Measurements from ENCODE around the gene SPATA31D4. TPM values are rescaled to one million over a fixed set of nuclear protein-coding genes. Genes with fewer than 3 reads are reported as not detected.

The SPATA31D4 gene
- total RNA-seq, 1 experiment from 2014 or later = not detected

DNA sequence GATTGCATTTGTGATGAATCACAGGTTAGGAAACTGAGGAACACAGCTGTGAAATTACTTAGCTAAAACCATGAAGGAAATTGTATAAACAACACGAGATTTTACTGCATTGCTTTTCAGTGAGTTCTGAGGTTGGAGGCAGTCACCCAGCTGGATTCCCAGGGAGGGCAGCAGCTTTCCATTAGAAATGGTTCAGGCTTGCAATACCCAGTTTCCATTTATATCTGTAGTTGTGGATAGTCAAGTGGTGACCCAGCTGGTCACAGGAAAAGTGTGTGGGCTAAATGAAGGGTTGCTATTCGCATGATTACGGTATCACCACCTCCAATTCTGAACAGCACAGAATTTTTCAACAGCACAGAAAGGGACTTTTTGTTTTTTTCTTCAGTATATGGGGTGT lies 34.3 kb upstream of the SPATA31D4 start:
- no TSS peak for BruUV-seq (replicated peaks)
- no peaks in the 10 kb centered on the region for H3K4me1 ChIP-seq (ENCODE audit: insufficient read depth, low read length, poor library complexity, severe bottlenecking)
- no peaks in the 10 kb centered on the region for H3K27me3 ChIP-seq (replicated peaks; ENCODE audit: insufficient read depth, low read depth, low read length, poor library complexity)
- no peak overlapping the region for H3K27ac ChIP-seq (ENCODE audit: low read depth, low read length, poor library complexity, severe bottlenecking)
- intact Hi-C loops (cut with micrococcal nuclease; ENCODE audit: unreplicated experiment) = no loop called here
- H3K36me3 ChIP-seq (ENCODE audit: insufficient read depth, low read length, poor library complexity, severe bottlenecking) = no peaks in the 10 kb centered on the region
- ChIA-PET POLR2A (ENCODE audit: low non-redundant PET) (no interaction called here), CTCF (no interaction called here)
- TF ChIP-seq EZH2 (IDR thresholded peaks at IDR 0.05; ENCODE audit: borderline replicate concordance, low read depth, low read length, poor library complexity, severe bottlenecking) = no peak
- TF ChIP-seq, protein P1, sequence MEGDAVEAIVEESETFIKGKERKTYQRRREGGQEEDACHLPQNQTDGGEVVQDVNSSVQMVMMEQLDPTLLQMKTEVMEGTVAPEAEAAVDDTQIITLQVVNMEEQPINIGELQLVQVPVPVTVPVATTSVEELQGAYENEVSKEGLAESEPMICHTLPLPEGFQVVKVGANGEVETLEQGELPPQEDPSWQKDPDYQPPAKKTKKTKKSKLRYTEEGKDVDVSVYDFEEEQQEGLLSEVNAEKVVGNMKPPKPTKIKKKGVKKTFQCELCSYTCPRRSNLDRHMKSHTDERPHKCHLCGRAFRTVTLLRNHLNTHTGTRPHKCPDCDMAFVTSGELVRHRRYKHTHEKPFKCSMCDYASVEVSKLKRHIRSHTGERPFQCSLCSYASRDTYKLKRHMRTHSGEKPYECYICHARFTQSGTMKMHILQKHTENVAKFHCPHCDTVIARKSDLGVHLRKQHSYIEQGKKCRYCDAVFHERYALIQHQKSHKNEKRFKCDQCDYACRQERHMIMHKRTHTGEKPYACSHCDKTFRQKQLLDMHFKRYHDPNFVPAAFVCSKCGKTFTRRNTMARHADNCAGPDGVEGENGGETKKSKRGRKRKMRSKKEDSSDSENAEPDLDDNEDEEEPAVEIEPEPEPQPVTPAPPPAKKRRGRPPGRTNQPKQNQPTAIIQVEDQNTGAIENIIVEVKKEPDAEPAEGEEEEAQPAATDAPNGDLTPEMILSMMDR (conservative IDR thresholded peaks at IDR 0.05; ENCODE audit: low read depth, low read length) = no peak
- DNase-seq (ENCODE audit: low spot score) = no peak
- no peak overlapping the region for H3K4me3 ChIP-seq (ENCODE audit: low read depth, low read length, poor library complexity, severe bottlenecking)
- H3K9me3 ChIP-seq (ENCODE audit: low read depth, low read length, poor library complexity, severe bottlenecking) = no peaks in the 10 kb centered on the region

DNA sequence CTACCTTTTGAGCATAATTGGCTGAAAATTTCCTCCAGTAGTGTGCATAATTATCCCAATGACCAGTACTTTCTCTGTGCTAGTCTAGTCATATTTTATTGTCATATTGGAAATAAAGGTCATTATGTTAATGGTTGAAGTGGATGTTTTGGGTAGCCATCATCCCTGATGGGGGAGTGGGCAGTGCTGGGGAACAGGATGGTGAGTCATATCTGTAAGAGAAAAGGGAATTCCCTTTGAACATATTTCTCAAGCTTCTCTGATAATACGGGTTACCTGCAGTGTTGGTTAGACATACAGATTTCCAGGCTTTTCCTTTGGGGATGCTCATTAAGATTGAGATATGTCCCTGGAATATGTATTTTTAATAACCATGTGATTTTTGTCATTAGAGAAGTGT lies 33.3 kb upstream of the SPATA31D4 start:
- Histone ChIP-seq H3K27me3 (replicated peaks; ENCODE audit: insufficient read depth, low read depth, low read length, poor library complexity) (no peaks in the 10 kb centered on the region), H3K9me3 (ENCODE audit: low read depth, low read length, poor library complexity, severe bottlenecking) (no peaks in the 10 kb centered on the region), H3K4me3 (ENCODE audit: low read depth, low read length, poor library complexity, severe bottlenecking) (no peak overlapping the region), H3K27ac (ENCODE audit: low read depth, low read length, poor library complexity, severe bottlenecking) (no peak overlapping the region), H3K4me1 (ENCODE audit: insufficient read depth, low read length, poor library complexity, severe bottlenecking) (no peaks in the 10 kb centered on the region), H3K36me3 (ENCODE audit: insufficient read depth, low read length, poor library complexity, severe bottlenecking) (no peaks in the 10 kb centered on the region)
- TF ChIP-seq, protein P1 (conservative IDR thresholded peaks at IDR 0.05; ENCODE audit: low read depth, low read length) = no peak
- no peak for TF ChIP-seq EZH2 (IDR thresholded peaks at IDR 0.05; ENCODE audit: borderline replicate concordance, low read depth, low read length, poor library complexity, severe bottlenecking)
- DNase-seq (ENCODE audit: low spot score) = no peak
- intact Hi-C loops (cut with micrococcal nuclease; ENCODE audit: unreplicated experiment) = no loop called here
- ChIA-PET POLR2A (ENCODE audit: low non-redundant PET) (no interaction called here), CTCF (no interaction called here)
- no TSS peak for BruUV-seq (replicated peaks)

DNA sequence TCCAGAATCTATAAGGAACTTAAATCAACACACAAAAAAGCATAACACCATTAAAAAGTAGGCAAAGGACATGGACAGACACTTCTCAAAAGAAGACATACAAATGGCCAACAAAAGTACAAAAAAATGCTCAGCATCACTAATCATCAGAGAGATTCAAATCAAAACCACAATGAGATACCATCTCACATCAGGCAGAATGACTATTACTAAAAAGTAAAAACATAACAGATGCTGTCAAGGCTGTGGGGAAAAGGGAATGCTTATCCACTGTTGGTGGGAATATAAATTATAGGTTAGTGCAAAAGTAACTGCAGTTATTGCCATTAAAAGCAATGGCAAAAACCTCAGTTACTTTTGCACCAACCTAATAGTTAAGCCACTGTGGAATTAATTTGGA lies 32.2 kb upstream of the SPATA31D4 start:
- Histone ChIP-seq H3K4me3 (ENCODE audit: low read depth, low read length, poor library complexity, severe bottlenecking) (no peak overlapping the region), H3K4me1 (ENCODE audit: insufficient read depth, low read length, poor library complexity, severe bottlenecking) (no peaks in the 10 kb centered on the region), H3K36me3 (ENCODE audit: insufficient read depth, low read length, poor library complexity, severe bottlenecking) (no peaks in the 10 kb centered on the region), H3K27ac (ENCODE audit: low read depth, low read length, poor library complexity, severe bottlenecking) (no peak overlapping the region), H3K27me3 (replicated peaks; ENCODE audit: insufficient read depth, low read depth, low read length, poor library complexity) (no peaks in the 10 kb centered on the region), H3K9me3 (ENCODE audit: low read depth, low read length, poor library complexity, severe bottlenecking) (no peaks in the 10 kb centered on the region)
- ChIA-PET CTCF (interaction anchor here (0.7 kb wide), 1 partner anchor 139 kb away, joined by 8 read pairs; no protein-coding TSS in a partner anchor), POLR2A (ENCODE audit: low non-redundant PET) (no interaction called here)
- BruUV-seq (replicated peaks) = no TSS peak
- no peak for TF ChIP-seq EZH2 (IDR thresholded peaks at IDR 0.05; ENCODE audit: borderline replicate concordance, low read depth, low read length, poor library complexity, severe bottlenecking)
- TF ChIP-seq, protein P1 (conservative IDR thresholded peaks at IDR 0.05; ENCODE audit: low read depth, low read length) = no peak
- DNase-seq (ENCODE audit: low spot score) = no peak
- intact Hi-C loops (cut with micrococcal nuclease; ENCODE audit: unreplicated experiment) = no loop called here

All from A673 (cell line).